Panc1 (cell line): Measurements from ENCODE around the gene CADPS2.

Source experiments
- POLR2AphosphoS5 ChIP-seq: IDR thresholded peaks from 2 replicates; pipeline ENCODE4 v1.6.1; 2012; ENCODE audit warnings: mild to moderate bottlenecking, low read depth, low read length, moderate library complexity
- SIN3A ChIP-seq: IDR thresholded peaks from 2 replicates; pipeline ENCODE4 v1.6.1; 2012; ENCODE audit warnings: low read depth, mild to moderate bottlenecking, low read length, moderate library complexity, borderline replicate concordance; ENCODE audit not compliant: insufficient read depth
- TCF7L2 ChIP-seq: IDR thresholded peaks from 2 replicates; pipeline ENCODE4 v1.6.1; 2011; ENCODE audit warnings: mild to moderate bottlenecking, low read depth, low read length, inconsistent platforms
- TF ChIP-seq, protein P1 (sequence below): fragments of 450-650 bp; IDR thresholded peaks from 2 replicates; pipeline ENCODE4 v1.5.1; 2017; ENCODE audit warnings: mild to moderate bottlenecking

- TF ChIP-seq, protein P1, sequence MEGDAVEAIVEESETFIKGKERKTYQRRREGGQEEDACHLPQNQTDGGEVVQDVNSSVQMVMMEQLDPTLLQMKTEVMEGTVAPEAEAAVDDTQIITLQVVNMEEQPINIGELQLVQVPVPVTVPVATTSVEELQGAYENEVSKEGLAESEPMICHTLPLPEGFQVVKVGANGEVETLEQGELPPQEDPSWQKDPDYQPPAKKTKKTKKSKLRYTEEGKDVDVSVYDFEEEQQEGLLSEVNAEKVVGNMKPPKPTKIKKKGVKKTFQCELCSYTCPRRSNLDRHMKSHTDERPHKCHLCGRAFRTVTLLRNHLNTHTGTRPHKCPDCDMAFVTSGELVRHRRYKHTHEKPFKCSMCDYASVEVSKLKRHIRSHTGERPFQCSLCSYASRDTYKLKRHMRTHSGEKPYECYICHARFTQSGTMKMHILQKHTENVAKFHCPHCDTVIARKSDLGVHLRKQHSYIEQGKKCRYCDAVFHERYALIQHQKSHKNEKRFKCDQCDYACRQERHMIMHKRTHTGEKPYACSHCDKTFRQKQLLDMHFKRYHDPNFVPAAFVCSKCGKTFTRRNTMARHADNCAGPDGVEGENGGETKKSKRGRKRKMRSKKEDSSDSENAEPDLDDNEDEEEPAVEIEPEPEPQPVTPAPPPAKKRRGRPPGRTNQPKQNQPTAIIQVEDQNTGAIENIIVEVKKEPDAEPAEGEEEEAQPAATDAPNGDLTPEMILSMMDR, result no peak
- TF ChIP-seq SIN3A, result no peak
- TF ChIP-seq POLR2AphosphoS5, result no peak
- no peak for TF ChIP-seq TCF7L2
These were observed 58.5 kb downstream of the CADPS2 start for GRCh38 chr7:122827763-122828162.
